HCT116 (cell line): ENCODE results near the gene COMMD3. TPM values are rescaled to one million over a fixed set of nuclear protein-coding genes. Genes with fewer than 3 reads are reported as not detected.

Experiments used
- ATAC-seq: fragments of 200-7000 bp; cut with Tn5 transposase; 2 replicates; pipeline ENCODE4 v1.9.1; 2020; ENCODE audit warnings: mild to moderate bottlenecking, moderate library complexity
- BruUV-seq: library from RNA; stranded (reverse); fragments of 400-500 nt; replicated peaks from 2 replicates; lab custom pipeline; 2021; lab: Mats Ljungman, UMichigan
- CTCF ChIA-PET: fragments of 300-600 bp; sonication (Branson Sonifier 250); formaldehyde crosslinking; loops from one replicate; lab custom pipeline; 2021; ENCODE audit warnings: antibody characterized with exemption; lab: Charles Lee
- POLR2A ChIA-PET: fragments of 300-600, 350-600 bp; sonication (Branson Sonifier 250); formaldehyde crosslinking; loops from one replicate; lab custom pipeline; 2021; ENCODE audit warnings: antibody characterized with exemption; lab: Charles Lee
- RAD21 ChIA-PET, 2 experiments: fragments of 300-600 bp; sonication (Branson Sonifier 250); formaldehyde crosslinking; loops; one replicate each; lab custom pipeline; 2023; ENCODE audit warnings: low total read pairs in 2 of 2; ENCODE audit not compliant: uncharacterized antibody in 2 of 2, unreplicated experiment in 2 of 2, low non-redundant PET in 1 of 2; lab: Charles Lee
- DNase-seq: peaks from one replicate; pipeline ENCODE4 v3.0.0-alpha.2; 2010; ENCODE audit warnings: low read depth, low spot score
- H2AFZ ChIP-seq: fragments of 200-600 bp; shearing (Covaris generic), sonication (generic); 2 replicates; pipeline ENCODE4 v1.6.1; 2017; ENCODE audit warnings: low read depth, mixed run types, mixed read lengths, antibody characterized with exemption, low read length; ENCODE audit not compliant: poor library complexity, severe bottlenecking
- H3K27ac ChIP-seq: 2 replicates; pipeline ENCODE4 v1.5.1; 2012; ENCODE audit warnings: low read depth, low read length
- H3K27me3 ChIP-seq: fragments of 200-600 bp; sonication (generic); 2 replicates; pipeline ENCODE4 v1.6.1; 2016; ENCODE audit warnings: mixed run types, low read length, mixed read lengths; ENCODE audit not compliant: insufficient read depth
- H3K36me3 ChIP-seq, 2 experiments: fragments of 200-500 bp in 1 of 2; fragments of 200-600 bp in 1 of 2; sonication (Bioruptor generic) in 1 of 2; sonication (generic) in 1 of 2; 2 replicates each; pipeline versions ENCODE4 v1.5.1 to v1.6.1; 2014 to 2016; ENCODE audit warnings: low read length in 2 of 2, inconsistent platforms in 1 of 2, mixed read lengths in 1 of 2, mixed run types in 1 of 2; ENCODE audit not compliant: insufficient read depth in 2 of 2, control insufficient read depth in 1 of 2
- H3K4me1 ChIP-seq, 2 experiments: fragments of 200-600 bp in 1 of 2; sonication (generic) in 1 of 2; 2 replicates each; pipeline versions ENCODE4 v1.5.1 to v1.6.1; 2012 to 2017; ENCODE audit warnings: low read length in 2 of 2, inconsistent platforms in 1 of 2, mild to moderate bottlenecking in 1 of 2, mixed read lengths in 1 of 2, mixed run types in 1 of 2, moderate library complexity in 1 of 2; ENCODE audit not compliant: insufficient read depth in 2 of 2, control insufficient read depth in 1 of 2
- H3K4me2 ChIP-seq: fragments of 200-600 bp; sonication (generic); 2 replicates; pipeline ENCODE4 v1.6.1; 2017; ENCODE audit warnings: mixed run types, low read length, mixed read lengths
- H3K4me3 ChIP-seq, 2 experiments: fragments of 200-600 bp in 1 of 2; sonication (generic) in 1 of 2; replicated peaks in 1 of 2; 2 replicates each; pipeline ENCODE4 v1.5.1; 2011 to 2016; ENCODE audit warnings: low read length in 2 of 2, control low read depth in 1 of 2, low read depth in 1 of 2, mild to moderate bottlenecking in 1 of 2, mixed read lengths in 1 of 2, mixed run types in 1 of 2
- H3K79me2 ChIP-seq: fragments of 200-600 bp; sonication (generic); 2 replicates; pipeline ENCODE4 v1.6.1; 2017; ENCODE audit warnings: mild to moderate bottlenecking, mixed run types, low read length, moderate library complexity, mixed read lengths; ENCODE audit not compliant: insufficient read depth
- H3K9ac ChIP-seq: fragments of 200-600 bp; sonication (generic); 2 replicates; pipeline ENCODE4 v1.6.1; 2016; ENCODE audit warnings: low read length, mixed read lengths
- H3K9me2 ChIP-seq: fragments of 200-600 bp; sonication (generic), shearing (Covaris generic); 2 replicates; pipeline ENCODE4 v1.6.1; 2017; ENCODE audit warnings: mixed run types, mild to moderate bottlenecking, moderate library complexity; ENCODE audit not compliant: insufficient read depth
- H3K9me3 ChIP-seq, 2 experiments: fragments of 200-500 bp in 1 of 2; fragments of 200-600 bp in 1 of 2; sonication (Bioruptor generic) in 1 of 2; sonication (generic) in 1 of 2; 2 replicates each; pipeline ENCODE4 v1.6.1; 2014 to 2017; ENCODE audit warnings: low read length in 2 of 2, mixed read lengths in 2 of 2, inconsistent platforms in 1 of 2, low read depth in 1 of 2, mild to moderate bottlenecking in 1 of 2, mixed run types in 1 of 2, moderate library complexity in 1 of 2; ENCODE audit not compliant: control insufficient read depth in 1 of 2, insufficient read depth in 1 of 2
- H4K20me1 ChIP-seq: fragments of 200-600 bp; sonication (generic), shearing (Covaris generic); 2 replicates; pipeline ENCODE4 v1.6.1; 2017; ENCODE audit warnings: mixed run types, mild to moderate bottlenecking, moderate library complexity; ENCODE audit not compliant: insufficient read depth
- CEBPB ChIP-seq: IDR thresholded peaks from 2 replicates; pipeline ENCODE4 v1.6.1; 2012; ENCODE audit warnings: low read depth
- CTCF ChIP-seq, 3 experiments: fragments of 200-600 bp in 1 of 3; sonication (generic) in 1 of 3; IDR thresholded peaks in 2 of 3; conservative IDR thresholded peaks in 1 of 3; 2 replicates each; pipeline ENCODE4 v1.5.1; 2012 to 2017; ENCODE audit warnings: low read depth in 2 of 3, low read length in 2 of 3, antibody characterized with exemption in 1 of 3, borderline replicate concordance in 1 of 3, control low read depth in 1 of 3, mild to moderate bottlenecking in 1 of 3, mixed read lengths in 1 of 3, mixed run types in 1 of 3, moderate library complexity in 1 of 3; ENCODE audit not compliant: insufficient read depth in 1 of 3
- EGR1 ChIP-seq: IDR thresholded peaks from 2 replicates; pipeline ENCODE4 v1.6.1; 2012; ENCODE audit warnings: low read depth
- ELF1 ChIP-seq: IDR thresholded peaks from 2 replicates; pipeline ENCODE4 v1.6.1; 2012; ENCODE audit warnings: low read depth, borderline replicate concordance
- EZH2 ChIP-seq: fragments of 200-600 bp; sonication (generic); IDR thresholded peaks from 2 replicates; pipeline ENCODE4 v1.6.1; 2017; ENCODE audit warnings: antibody characterized with exemption, mixed run types
- EZH2phosphoT487 ChIP-seq: fragments of 200-600 bp; IDR thresholded peaks from 2 replicates; pipeline ENCODE4 v1.6.1; 2018; ENCODE audit warnings: antibody characterized with exemption, borderline replicate concordance
- FOSL1 ChIP-seq: IDR thresholded peaks from 2 replicates; pipeline ENCODE4 v1.6.1; 2012; ENCODE audit warnings: low read depth
- JUND ChIP-seq: IDR thresholded peaks from 2 replicates; pipeline ENCODE4 v1.6.1; 2012
- MAX ChIP-seq: IDR thresholded peaks from 2 replicates; pipeline ENCODE4 v1.6.1; 2012
- POLR2A ChIP-seq: IDR thresholded peaks from 2 replicates; pipeline ENCODE4 v1.7.0; 2011; ENCODE audit warnings: borderline replicate concordance; ENCODE audit not compliant: insufficient read depth, insufficient read length; ENCODE audit errors: extremely low read depth
- POLR2AphosphoS5 ChIP-seq: IDR thresholded peaks from 2 replicates; pipeline ENCODE4 v1.6.1; 2011; ENCODE audit warnings: mild to moderate bottlenecking, low read depth, low read length, moderate library complexity
- RAD21 ChIP-seq: IDR thresholded peaks from 2 replicates; pipeline ENCODE4 v1.6.1; 2012; ENCODE audit warnings: low read depth, mild to moderate bottlenecking
- REST ChIP-seq: IDR thresholded peaks from 2 replicates; pipeline ENCODE4 v1.6.1; 2012; ENCODE audit warnings: low read depth
- SIN3A ChIP-seq: IDR thresholded peaks from 2 replicates; pipeline ENCODE4 v1.6.1; 2012; ENCODE audit warnings: low read depth
- TCF7L2 ChIP-seq: IDR thresholded peaks from 2 replicates; pipeline ENCODE4 v1.7.0; 2011; ENCODE audit warnings: borderline replicate concordance, inconsistent platforms; ENCODE audit not compliant: insufficient read depth, insufficient read length; ENCODE audit errors: extremely low read depth
- ZBTB33 ChIP-seq: IDR thresholded peaks from 2 replicates; pipeline ENCODE4 v1.6.1; 2011; ENCODE audit warnings: mild to moderate bottlenecking, low read length, moderate library complexity; ENCODE audit not compliant: insufficient replicate concordance; ENCODE audit errors: extremely low read depth
- ZFX ChIP-seq: fragments of 450-650 bp; IDR thresholded peaks from 2 replicates; pipeline ENCODE4 v1.6.1; 2017
- ZNF274 ChIP-seq: fragments of 200-500 bp; sonication (Bioruptor generic); IDR thresholded peaks from 2 replicates; pipeline ENCODE4 v1.6.1; 2014; ENCODE audit warnings: mild to moderate bottlenecking, low read depth, low read length, inconsistent platforms
- intact Hi-C: fragments of 100-400 bp; cut with micrococcal nuclease; formaldehyde crosslinking; loops from 2 replicates; pipeline ENCODE4 v1.10.0; 2022
- total RNA-seq: library from RNA; stranded (reverse); gene quantifications from one replicate; pipeline ENCODE4 v1.2.1, GENCODE V29; 2021; ENCODE audit not compliant: unreplicated experiment

Gene COMMD3
- total RNA-seq, 1 experiment from 2014 or later: 43.0 TPM

GRCh38 chr10:22345301-22346095, 29.3 kb downstream of the COMMD3 start, which contains the start of gene SPAG6:
TSS of gene SPAG6 (plus strand) at chr10:22345496. CDS start at chr10:22345612, 116 bp downstream.
- no peaks in the 10 kb centered on the region for H3K36me3 ChIP-seq
- H3K4me3 ChIP-seq: no peak within 1 kb of the TSS
- 0 out of 2 replicates have a peak, but pooled peaks cover 3% of the 10 kb centered on the region for H3K27me3 ChIP-seq
- no peak for ATAC-seq
- H3K9me3 ChIP-seq: no peaks in the 10 kb centered on the region
- ChIA-PET RAD21 (no interaction called here), POLR2A (no interaction called here), CTCF (no interaction called here)
- intact Hi-C loops: no loop called here
- no peak for DNase-seq
- no peak within 1 kb of the TSS for H2AFZ ChIP-seq
- no peak within 1 kb of the TSS for H3K27ac ChIP-seq
- H3K9me2 ChIP-seq: no peaks in the 10 kb centered on the region
- no peaks in the 10 kb centered on the region for H4K20me1 ChIP-seq
- TF ChIP-seq EZH2: no peak
- TF ChIP-seq CTCF (IDR thresholded peaks at IDR 0.05 in 2 of 3, conservative IDR thresholded peaks at IDR 0.05 in 1 of 3; ENCODE audit: borderline replicate concordance in 1 of 3, insufficient read depth in 1 of 3, low read depth in 2 of 3, low read length in 2 of 3): no peak
- no peak for TF ChIP-seq JUND
- TF ChIP-seq POLR2AphosphoS5: no peak
- no peak for TF ChIP-seq ELF1
- TF ChIP-seq POLR2A: no peak
- no peak for TF ChIP-seq ZFX
- TF ChIP-seq FOSL1: no peak
- no peak for TF ChIP-seq ZBTB33
- TF ChIP-seq ZNF274: no peak
- TF ChIP-seq RAD21: no peak
- no peak for TF ChIP-seq CEBPB
- TF ChIP-seq TCF7L2: no peak
- TF ChIP-seq SIN3A: no peak
- no peak for TF ChIP-seq REST
- no peak for TF ChIP-seq EZH2phosphoT487
- TF ChIP-seq EGR1: no peak
- TF ChIP-seq MAX: no peak
- no peak within 1 kb of the TSS for H3K4me2 ChIP-seq
- H3K79me2 ChIP-seq: no peaks in the 10 kb centered on the region
- BruUV-seq: no TSS peak
- peaks cover 3 to 9% of the 10 kb centered on the region in 2 experiments; a peak in 2 of 4 replicates for H3K4me1 ChIP-seq
- no peak within 1 kb of the TSS for H3K9ac ChIP-seq
